AG09309 (cell line): ENCODE data around the gene ZER1.
A peak's percentile ranks its signal among the peaks of the same experiment; 100 is the strongest.
"Not testable (repeated sequence)": the region's sequence is repeated elsewhere in the genome, so short reads cannot be mapped to it uniquely, and the experiment has no call there.

Source experiments
- DNase-seq: peaks from one replicate; pipeline ENCODE4 v3.0.0-alpha.2; 2010; ENCODE audit warnings: low read depth
- H3K4me3 ChIP-seq: 2 replicates; pipeline ENCODE4 v1.5.1; 2011; ENCODE audit warnings: mild to moderate bottlenecking, low read depth, low read length, moderate library complexity; ENCODE audit not compliant: control insufficient read depth
- TF ChIP-seq, protein P1 (sequence below): IDR thresholded peaks from 2 replicates; pipeline ENCODE4 v1.5.1; 2011; ENCODE audit warnings: mild to moderate bottlenecking, low read depth, low read length, inconsistent platforms; ENCODE audit not compliant: insufficient read depth, control insufficient read depth; ENCODE audit errors: missing control alignments

ZER1 gene

DNA sequence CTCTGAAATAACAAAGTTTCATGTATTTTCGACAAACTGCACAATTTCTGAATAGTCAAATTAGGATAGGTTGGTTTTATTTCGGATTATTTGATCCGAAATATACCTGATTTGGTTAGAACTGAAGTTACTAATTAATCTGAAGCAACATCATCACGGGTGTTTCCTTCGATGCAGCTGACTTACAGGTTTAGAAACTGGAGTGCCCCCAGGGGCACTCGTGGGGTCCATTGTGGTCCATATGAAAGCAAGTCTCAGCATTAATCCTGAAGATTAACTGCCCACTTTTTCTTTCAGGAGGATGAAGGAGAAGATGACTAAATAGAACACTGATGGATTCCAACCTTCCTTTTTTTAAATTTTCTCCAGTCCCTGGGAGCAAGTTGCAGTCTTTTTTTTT, 77.4 kb downstream of the ZER1 start:
- TF ChIP-seq, protein P1, sequence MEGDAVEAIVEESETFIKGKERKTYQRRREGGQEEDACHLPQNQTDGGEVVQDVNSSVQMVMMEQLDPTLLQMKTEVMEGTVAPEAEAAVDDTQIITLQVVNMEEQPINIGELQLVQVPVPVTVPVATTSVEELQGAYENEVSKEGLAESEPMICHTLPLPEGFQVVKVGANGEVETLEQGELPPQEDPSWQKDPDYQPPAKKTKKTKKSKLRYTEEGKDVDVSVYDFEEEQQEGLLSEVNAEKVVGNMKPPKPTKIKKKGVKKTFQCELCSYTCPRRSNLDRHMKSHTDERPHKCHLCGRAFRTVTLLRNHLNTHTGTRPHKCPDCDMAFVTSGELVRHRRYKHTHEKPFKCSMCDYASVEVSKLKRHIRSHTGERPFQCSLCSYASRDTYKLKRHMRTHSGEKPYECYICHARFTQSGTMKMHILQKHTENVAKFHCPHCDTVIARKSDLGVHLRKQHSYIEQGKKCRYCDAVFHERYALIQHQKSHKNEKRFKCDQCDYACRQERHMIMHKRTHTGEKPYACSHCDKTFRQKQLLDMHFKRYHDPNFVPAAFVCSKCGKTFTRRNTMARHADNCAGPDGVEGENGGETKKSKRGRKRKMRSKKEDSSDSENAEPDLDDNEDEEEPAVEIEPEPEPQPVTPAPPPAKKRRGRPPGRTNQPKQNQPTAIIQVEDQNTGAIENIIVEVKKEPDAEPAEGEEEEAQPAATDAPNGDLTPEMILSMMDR: no peak
- DNase-seq: no peak
- H3K4me3 ChIP-seq: no peak overlapping the region

- H3K4me3 ChIP-seq, DNase-seq: not testable (repeated sequence)
These were observed 78.0 kb downstream of the ZER1 start for GRCh38 chr9:128693738-128694137.

- DNase-seq: no peak
- TF ChIP-seq, protein P1: no peak
- peak overlapping the region; percentile 54 for H3K4me3 ChIP-seq
These were observed 81.1 kb downstream of the ZER1 start for GRCh38 chr9:128690684-128691034.

DNA sequence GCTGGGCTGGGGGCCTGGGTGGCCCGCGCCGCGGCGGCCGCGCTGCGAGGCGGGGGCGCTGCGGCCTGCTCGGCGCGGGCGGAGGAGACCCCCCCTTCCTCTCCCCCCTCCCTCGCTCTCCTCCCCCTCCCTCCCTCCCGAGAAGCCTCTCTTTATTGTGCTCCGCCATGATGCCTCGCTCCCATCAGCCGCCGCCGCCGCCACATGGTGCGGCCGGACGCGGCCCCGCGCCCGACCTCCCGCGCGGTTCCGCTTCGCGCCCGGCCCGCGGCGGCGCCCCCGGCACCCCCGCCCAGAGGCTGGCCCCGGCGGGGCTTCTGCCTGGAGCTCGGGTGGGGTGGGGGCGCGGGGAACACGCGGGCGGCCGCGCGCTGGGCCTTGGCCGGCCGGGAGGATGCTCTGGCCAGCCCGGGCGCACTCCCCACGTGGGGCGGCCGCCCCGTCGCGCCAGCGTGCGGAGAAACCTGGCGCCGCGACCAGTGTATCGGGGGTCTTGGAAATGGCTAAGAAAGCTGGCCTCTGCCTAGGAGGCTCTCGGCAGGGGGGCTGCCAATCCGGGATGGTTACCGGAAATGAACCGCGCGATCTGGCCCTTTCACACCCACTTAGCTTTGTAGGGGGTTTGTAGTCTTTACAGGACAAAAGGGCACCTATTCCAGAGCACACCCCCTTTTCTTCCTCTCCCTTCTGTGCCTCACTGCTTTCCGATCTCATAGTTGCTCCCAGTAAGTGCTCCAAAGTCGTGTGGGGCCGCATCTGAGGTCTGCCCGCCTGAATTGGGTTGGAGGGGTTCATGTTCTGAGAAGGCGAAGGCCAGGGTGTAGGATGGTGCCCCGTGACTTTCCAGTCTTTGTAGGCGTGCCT, 81.7 kb downstream of the ZER1 start:
- TF ChIP-seq, protein P1: no peak
- no peak for DNase-seq
- peak overlapping the region; percentile 54 for H3K4me3 ChIP-seq

DNA sequence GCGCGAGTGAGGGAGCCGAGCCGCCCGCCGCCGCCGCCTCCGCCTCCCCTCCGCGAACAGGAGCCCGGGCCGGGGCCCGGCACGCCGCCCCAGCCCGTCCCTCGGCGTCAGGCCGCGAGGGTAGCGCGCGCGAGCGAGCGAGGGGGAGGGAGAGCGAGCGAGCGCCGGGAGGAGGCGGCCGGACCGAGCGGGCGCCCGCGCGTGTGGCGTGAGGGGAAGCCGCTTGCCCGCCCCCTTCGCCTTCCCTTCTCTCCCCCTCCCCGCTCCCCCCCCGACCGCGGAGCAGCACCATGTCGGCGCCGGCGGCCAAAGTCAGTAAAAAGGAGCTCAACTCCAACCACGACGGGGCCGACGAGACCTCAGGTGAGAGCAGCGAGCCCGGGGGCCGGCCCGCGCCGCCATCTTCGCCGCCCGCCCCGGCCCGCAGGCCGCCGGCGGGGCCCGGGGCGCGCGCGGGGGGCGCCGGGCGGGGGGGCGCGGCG, 82.4 kb downstream of the ZER1 start:
- no peak for DNase-seq
- peak overlapping the region; percentile 64 for H3K4me3 ChIP-seq

GRCh38 chr9:128688501-128689292, 83.0 kb downstream of the ZER1 start, which contains the start of gene SET:
Gene SET (plus strand): TSS chr9:128689222. CDS start chr9:128689583, 361 bp downstream.
- TF ChIP-seq, protein P1: no peak
- DNase-seq: no peak
- H3K4me3 ChIP-seq: peak within 1 kb of the TSS; percentile 64

More for the DNA sequence above, 82.4 kb downstream of the ZER1 start:
- TF ChIP-seq, protein P1: no peak

- TF ChIP-seq, protein P1: no peak
- no peak overlapping the region for H3K4me3 ChIP-seq
- DNase-seq: no peak
These were observed 84.3 kb downstream of the ZER1 start for GRCh38 chr9:128687453-128687852.
